Upper lobe of left lung (tissue), 6 donors: Measurements from ENCODE around the gene RBM18. TPM values are rescaled to one million over a fixed set of nuclear protein-coding genes. Genes with fewer than 3 reads are reported as not detected.

ENCODE experiments used
- ATAC-seq, 2 donors: fragments of 200-7000 bp; cut with Tn5 transposase; one replicate each; pipeline ENCODE4 v1.9.1; 2022; ENCODE audit warnings: mild to moderate bottlenecking in 2 of 2, moderate library complexity in 2 of 2; ENCODE audit not compliant: low FRiP score in 2 of 2
- DNase-seq, 2 donors: peaks; one replicate each; pipeline ENCODE4 v3.0.0-alpha.2; 2019 to 2020
- H3K27ac ChIP-seq, 4 donors: fragments of 200-600 bp; sonication (generic); one replicate each; pipeline ENCODE4 v1.5.1; 2016 to 2019
- H3K27me3 ChIP-seq, 4 donors: fragments of 200-600 bp; sonication (generic); one replicate each; pipeline ENCODE4 v1.5.1; 2017 to 2019
- H3K36me3 ChIP-seq, 4 donors: fragments of 200-600 bp; sonication (generic); one replicate each; pipeline ENCODE4 v1.5.1; 2016 to 2019
- H3K4me1 ChIP-seq, 4 donors: fragments of 200-600 bp; sonication (generic); one replicate each; pipeline ENCODE4 v1.5.1; 2018 to 2019
- H3K4me3 ChIP-seq, 4 donors: fragments of 200-600 bp; sonication (generic); one replicate each; pipeline ENCODE4 v1.5.1; 2017 to 2019; ENCODE audit warnings: mild to moderate bottlenecking in 2 of 4, moderate library complexity in 1 of 4
- H3K9me3 ChIP-seq, 4 donors: fragments of 200-600 bp; sonication (generic); one replicate each; pipeline ENCODE4 v1.5.1; 2018 to 2019
- EP300 ChIP-seq, 4 donors: sonication (generic); formaldehyde crosslinking; IDR thresholded peaks; one replicate each; pipeline ENCODE4 v1.5.1; 2017; ENCODE audit warnings: antibody characterized with exemption in 4 of 4, control low read depth in 2 of 4
- POLR2A ChIP-seq, 4 donors: fragments of 450-650 bp; IDR thresholded peaks; one replicate each; pipeline ENCODE4 v1.5.1; 2016 to 2017; ENCODE audit warnings: antibody characterized with exemption in 4 of 4, mild to moderate bottlenecking in 2 of 4
- POLR2AphosphoS5 ChIP-seq, 2 donors: sonication (generic); formaldehyde crosslinking; IDR thresholded peaks; one replicate each; pipeline ENCODE4 v1.5.1; 2017; ENCODE audit warnings: antibody characterized with exemption in 2 of 2
- WGBS, 2 donors: methylation state at CpG; one replicate each; pipeline ENCODE4 v1.1.5; 2017 to 2018; 5-methylcytosine and 5-hydroxymethylcytosine counted together
- total RNA-seq, 6 donors: library from RNA; depleted of rRNA in 4 of 6; stranded (reverse); fragments of >200 nt in 4 of 6; gene quantifications; one replicate each; pipeline versions ENCODE4 v1.1.0 to v1.2.1, GENCODE V29; 2016 to 2021
- TF ChIP-seq, protein P1 (sequence below), 6 experiments: fragments of 450-650 bp in 4 of 6; fragments of 200-600 bp in 2 of 6; sonication (generic) in 2 of 6; IDR thresholded peaks; one replicate each; pipeline ENCODE4 v1.5.1; 2016 to 2019; ENCODE audit warnings: antibody characterized with exemption in 6 of 6
- donor health status: DM: no; HTN: no; CAD: no; lungs with moderate emphysema.
- donor health status: DM: no; HTN: yes; CAD: no; lungs with severe emphysema.

Gene RBM18
- total RNA-seq, 6 donors from 2014 or later, result 3.0 to 19.9 (median 11.8) TPM

DNA sequence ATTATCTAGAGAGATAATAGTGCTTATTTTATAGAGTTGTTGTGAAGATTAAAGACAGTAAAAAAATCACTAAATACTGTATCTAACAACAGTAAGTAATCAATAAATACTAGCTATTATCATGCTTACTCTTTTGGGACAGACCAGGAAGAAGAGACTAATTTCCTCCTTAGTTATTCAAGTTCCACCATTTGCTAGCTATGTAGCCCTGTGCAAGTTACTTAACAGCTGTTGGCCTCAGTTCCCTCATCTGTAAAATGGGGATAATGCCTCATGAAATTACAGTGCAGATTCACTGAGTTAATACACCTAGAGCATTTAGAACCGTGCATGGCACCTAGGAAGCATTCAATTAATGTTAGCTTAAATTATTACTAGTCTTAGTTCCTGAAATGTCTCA, 2.6 kb downstream of the RBM18 start:
- no peak for ATAC-seq

DNA sequence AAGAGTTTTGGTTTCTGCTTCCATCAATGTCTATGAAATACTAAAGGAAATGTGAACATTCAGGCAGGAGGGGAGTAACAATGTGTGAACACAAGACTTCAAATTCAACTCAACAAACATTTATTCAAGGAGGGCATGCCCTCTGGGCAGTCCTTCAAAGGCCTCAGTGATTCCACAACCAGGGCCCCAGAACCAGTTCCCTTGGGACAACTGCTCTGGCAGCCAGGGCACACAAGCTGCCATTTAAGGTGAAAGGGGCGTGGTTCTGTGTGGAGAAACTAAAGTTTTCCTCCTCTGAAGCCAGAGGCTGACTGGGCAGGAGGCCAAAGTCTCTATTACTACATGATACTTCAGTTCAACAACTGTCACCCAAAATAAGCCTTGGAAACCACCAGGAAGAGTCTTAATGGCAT, 3.2 kb downstream of the RBM18 start:
- Histone ChIP-seq H3K9me3 (no peaks in the 10 kb centered on the region), H3K27ac (peak overlapping the region in 1 of 4 donors; percentile 43), H3K4me1 (peaks cover 29 to 38% (median 36%) of the 10 kb centered on the region in 4 donors), H3K36me3 (peaks cover 9 to 40% (median 21%) of the 10 kb centered on the region in 4 donors), H3K27me3 (no peaks in the 10 kb centered on the region), H3K4me3 (no peak overlapping the region)
- TF ChIP-seq, protein P1, sequence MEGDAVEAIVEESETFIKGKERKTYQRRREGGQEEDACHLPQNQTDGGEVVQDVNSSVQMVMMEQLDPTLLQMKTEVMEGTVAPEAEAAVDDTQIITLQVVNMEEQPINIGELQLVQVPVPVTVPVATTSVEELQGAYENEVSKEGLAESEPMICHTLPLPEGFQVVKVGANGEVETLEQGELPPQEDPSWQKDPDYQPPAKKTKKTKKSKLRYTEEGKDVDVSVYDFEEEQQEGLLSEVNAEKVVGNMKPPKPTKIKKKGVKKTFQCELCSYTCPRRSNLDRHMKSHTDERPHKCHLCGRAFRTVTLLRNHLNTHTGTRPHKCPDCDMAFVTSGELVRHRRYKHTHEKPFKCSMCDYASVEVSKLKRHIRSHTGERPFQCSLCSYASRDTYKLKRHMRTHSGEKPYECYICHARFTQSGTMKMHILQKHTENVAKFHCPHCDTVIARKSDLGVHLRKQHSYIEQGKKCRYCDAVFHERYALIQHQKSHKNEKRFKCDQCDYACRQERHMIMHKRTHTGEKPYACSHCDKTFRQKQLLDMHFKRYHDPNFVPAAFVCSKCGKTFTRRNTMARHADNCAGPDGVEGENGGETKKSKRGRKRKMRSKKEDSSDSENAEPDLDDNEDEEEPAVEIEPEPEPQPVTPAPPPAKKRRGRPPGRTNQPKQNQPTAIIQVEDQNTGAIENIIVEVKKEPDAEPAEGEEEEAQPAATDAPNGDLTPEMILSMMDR (IDR thresholded peaks at IDR 0.05), result no peak
- TF ChIP-seq POLR2AphosphoS5 (IDR thresholded peaks at IDR 0.05) (no peak), POLR2A (IDR thresholded peaks at IDR 0.05) (no peak), EP300 (IDR thresholded peaks at IDR 0.05) (no peak)
- peak in 1 of 2 donors; percentile 44 for ATAC-seq
- 30 to 47% methylated on average over 1 of the region's 1 CpG for WGBS, 2 donors
- DNase-seq, result peak in 1 of 2 donors; percentile 88

More for the DNA sequence above, 2.6 kb downstream of the RBM18 start:
- no peak for TF ChIP-seq POLR2A (IDR thresholded peaks at IDR 0.05)
- TF ChIP-seq POLR2AphosphoS5 (IDR thresholded peaks at IDR 0.05), result no peak
- TF ChIP-seq, protein P1 (IDR thresholded peaks at IDR 0.05), result no peak
- TF ChIP-seq EP300 (IDR thresholded peaks at IDR 0.05), result no peak
- Histone ChIP-seq H3K4me3 (no peak overlapping the region), H3K9me3 (no peaks in the 10 kb centered on the region), H3K36me3 (peaks cover 9 to 40% (median 21%) of the 10 kb centered on the region in 4 donors), H3K4me1 (peaks cover 29 to 40% (median 36%) of the 10 kb centered on the region in 4 donors), H3K27me3 (no peaks in the 10 kb centered on the region), H3K27ac (no peak overlapping the region)
- no peak for DNase-seq
- 91 to 92% methylated on average over 1 of the region's 1 CpG for WGBS, 2 donors

DNA sequence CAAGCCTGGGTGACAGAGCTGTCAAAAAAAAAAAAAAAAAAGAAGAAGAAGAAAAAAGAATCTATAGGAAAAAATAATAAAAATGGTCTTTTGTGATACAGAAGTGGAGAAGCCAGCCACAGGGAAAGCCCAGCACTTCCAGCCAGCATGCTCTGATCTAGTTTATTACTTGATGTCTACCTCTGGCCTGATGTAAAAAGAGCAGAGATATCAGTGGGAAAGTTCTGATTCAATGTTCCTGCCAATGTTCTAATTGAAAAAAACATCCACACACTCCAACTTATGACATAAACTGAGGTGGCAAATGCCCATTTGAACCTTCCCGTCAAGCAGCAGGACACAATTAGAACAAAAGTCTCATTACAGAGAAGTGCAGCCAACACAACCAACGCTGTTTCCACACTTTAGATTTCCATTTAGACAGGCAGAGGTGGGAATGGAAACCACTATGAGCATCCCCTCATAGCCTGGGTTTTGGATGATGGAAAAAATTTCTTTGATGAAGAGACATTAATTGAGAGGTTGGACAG, 5.7 kb downstream of the RBM18 start:
- no peak for ATAC-seq
- 76 to 94% methylated on average over 2 of the region's 2 CpGs for WGBS, 2 donors
- H3K27ac ChIP-seq, result no peak overlapping the region
- TF ChIP-seq POLR2A (IDR thresholded peaks at IDR 0.05), result no peak
- no peak for TF ChIP-seq EP300 (IDR thresholded peaks at IDR 0.05)
- TF ChIP-seq POLR2AphosphoS5 (IDR thresholded peaks at IDR 0.05), result no peak
- TF ChIP-seq, protein P1 (IDR thresholded peaks at IDR 0.05), result no peak
- H3K4me3 ChIP-seq, result no peak overlapping the region
- H3K4me1 ChIP-seq, result peaks cover 24 to 31% (median 25%) of the 10 kb centered on the region in 4 donors
- no peaks in the 10 kb centered on the region for H3K9me3 ChIP-seq
- H3K27me3 ChIP-seq, result no peaks in the 10 kb centered on the region
- peaks cover 9 to 44% (median 21%) of the 10 kb centered on the region in 4 donors for H3K36me3 ChIP-seq
- no peak for DNase-seq

DNA sequence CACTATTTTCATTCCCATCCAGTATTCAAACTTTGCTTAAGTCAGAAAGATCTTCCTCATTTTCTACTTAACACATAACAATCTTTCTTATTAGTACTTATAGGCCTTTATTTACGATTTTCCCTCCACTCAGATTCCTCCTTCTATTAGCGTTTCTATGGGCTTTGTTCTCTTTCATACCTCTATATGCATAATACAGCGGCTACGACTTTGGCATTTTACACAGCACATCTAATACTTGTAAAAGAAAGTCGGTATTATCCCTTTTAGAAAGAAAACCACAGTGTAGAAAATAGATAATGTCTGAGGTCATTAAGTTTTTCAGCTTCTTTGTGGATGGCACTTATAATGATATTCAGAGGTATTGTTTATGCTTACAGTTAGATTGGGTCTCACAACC, 8.4 kb downstream of the RBM18 start:
- Histone ChIP-seq H3K9me3 (no peaks in the 10 kb centered on the region), H3K4me3 (no peak overlapping the region), H3K27me3 (no peaks in the 10 kb centered on the region), H3K27ac (peak overlapping the region in 1 of 4 donors; percentile 11), H3K36me3 (peaks cover 16 to 69% (median 30%) of the 10 kb centered on the region in 4 donors), H3K4me1 (peaks cover 3 to 7% (median 6%) of the 10 kb centered on the region in 4 donors)
- ATAC-seq (no peak), DNase-seq (no peak)
- 92 to 94% methylated on average over 5 of the region's 5 CpGs for WGBS, 2 donors
- TF ChIP-seq, protein P1 (IDR thresholded peaks at IDR 0.05), result no peak
- TF ChIP-seq POLR2A (IDR thresholded peaks at IDR 0.05), result no peak
- no peak for TF ChIP-seq EP300 (IDR thresholded peaks at IDR 0.05)
- TF ChIP-seq POLR2AphosphoS5 (IDR thresholded peaks at IDR 0.05), result no peak

DNA sequence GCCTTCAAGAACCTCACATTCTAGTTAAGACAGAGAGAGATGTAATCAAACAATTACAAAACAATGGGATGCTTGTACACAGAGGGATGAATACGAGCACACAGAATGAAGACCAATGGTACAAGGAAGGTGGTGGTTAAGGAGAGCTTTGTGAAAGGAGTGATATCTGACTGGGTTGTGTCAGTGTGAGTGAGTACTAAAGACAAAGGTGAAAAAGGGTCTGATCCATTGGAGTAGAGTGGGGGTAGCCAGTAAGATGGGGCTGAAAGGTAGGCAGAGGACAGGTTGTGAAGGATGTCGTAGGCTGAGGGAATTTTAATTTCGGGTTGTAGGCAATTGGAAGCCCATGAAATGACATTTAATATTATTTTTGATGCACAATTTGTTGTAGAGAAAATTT, 9.9 kb downstream of the RBM18 start:
- Histone ChIP-seq H3K36me3 (peaks cover 9 to 69% (median 27%) of the 10 kb centered on the region in 4 donors), H3K9me3 (no peaks in the 10 kb centered on the region), H3K4me1 (peaks cover 0 to 7% (median 5%) of the 10 kb centered on the region in 4 donors), H3K27ac (peak overlapping the region in 1 of 4 donors; percentile 71), H3K27me3 (no peaks in the 10 kb centered on the region), H3K4me3 (no peak overlapping the region)
- 84 to 98% methylated on average over 3 of the region's 3 CpGs for WGBS, 2 donors
- DNase-seq (no peak), ATAC-seq (no peak)
- TF ChIP-seq, protein P1 (IDR thresholded peaks at IDR 0.05), result no peak
- TF ChIP-seq POLR2AphosphoS5 (IDR thresholded peaks at IDR 0.05), result no peak
- TF ChIP-seq POLR2A (IDR thresholded peaks at IDR 0.05), result no peak
- no peak for TF ChIP-seq EP300 (IDR thresholded peaks at IDR 0.05)
